Endodermal cell (in vitro differentiated cells): ENCODE data around the gene CD69. TPM values are rescaled to one million over a fixed set of nuclear protein-coding genes. Genes with fewer than 3 reads are reported as not detected.

Experiments used
- DNase-seq: peaks from one replicate; pipeline ENCODE4 v3.0.0-alpha.2; 2017
- H3K27ac ChIP-seq: 2 replicates; pipeline ENCODE4 v1.5.1; 2013; ENCODE audit warnings: mild to moderate bottlenecking, low read depth, low read length, moderate library complexity
- H3K27me3 ChIP-seq: 2 replicates; pipeline ENCODE4 v1.6.1; 2013; ENCODE audit warnings: mild to moderate bottlenecking, low read length, moderate library complexity; ENCODE audit not compliant: insufficient read depth, control insufficient read depth, poor library complexity, severe bottlenecking
- H3K36me3 ChIP-seq: 2 replicates; pipeline ENCODE4 v1.7.0; 2013; ENCODE audit warnings: mild to moderate bottlenecking, low read length, moderate library complexity; ENCODE audit not compliant: control insufficient read depth, insufficient read depth
- H3K4me1 ChIP-seq: one replicate; pipeline ENCODE4 v1.7.0; 2013; ENCODE audit warnings: low read length; ENCODE audit not compliant: control insufficient read depth, insufficient read depth
- H3K4me3 ChIP-seq: 2 replicates; pipeline ENCODE4 v1.5.1; 2013; ENCODE audit warnings: mild to moderate bottlenecking, low read length, moderate library complexity
- H3K9ac ChIP-seq: 2 replicates; pipeline ENCODE4 v1.6.1; 2013; ENCODE audit warnings: mild to moderate bottlenecking, low read length, moderate library complexity; ENCODE audit not compliant: poor library complexity, severe bottlenecking; ENCODE audit errors: extremely low read depth
- H3K9me3 ChIP-seq: 2 replicates; pipeline ENCODE4 v1.6.1; 2013; ENCODE audit warnings: mild to moderate bottlenecking, low read length, moderate library complexity; ENCODE audit not compliant: control insufficient read depth
- H3K27ac Mint-ChIP-seq: 2 replicates; pipeline ENCODE4 v1.8.0; 2020; ENCODE audit warnings: mixed read lengths
- H3K27me3 Mint-ChIP-seq: 2 replicates; pipeline ENCODE4 v1.8.0; 2021; ENCODE audit warnings: mild to moderate bottlenecking, mixed read lengths; ENCODE audit not compliant: insufficient read depth
- H3K36me3 Mint-ChIP-seq: 2 replicates; pipeline ENCODE4 v1.8.0; 2020; ENCODE audit warnings: low read depth, mixed read lengths
- H3K4me1 Mint-ChIP-seq: 2 replicates; pipeline ENCODE4 v1.8.0; 2020; ENCODE audit warnings: mixed read lengths
- H3K4me3 Mint-ChIP-seq: 2 replicates; pipeline ENCODE4 v1.8.0; 2020; ENCODE audit warnings: mild to moderate bottlenecking, moderate library complexity, mixed read lengths
- H3K9me3 Mint-ChIP-seq: 2 replicates; pipeline ENCODE4 v1.8.0; 2020; ENCODE audit warnings: mild to moderate bottlenecking, mixed read lengths
- WGBS, 2 experiments: methylation state at CpG; one replicate each; pipeline versions ENCODE4 v1.1.5 to v1.1.7; 2013; ENCODE audit warnings: missing lambda C conversion rate in 2 of 2, mixed read lengths in 1 of 2; ENCODE audit not compliant: insufficient coverage in 1 of 2, insufficient read length in 1 of 2; 5-methylcytosine and 5-hydroxymethylcytosine counted together
- total RNA-seq, 2 donors: library from RNA; stranded (reverse); fragmentation: NEBNext Ultra II Directional in 1 of 2; extraction: Animal tissue kit (Norgen Biotek cat#: 25700) in 1 of 2; gene quantifications; 2 replicates in 1 of 2; 3 replicates in 1 of 2; pipeline ENCODE4 v1.2.1, GENCODE V29; 2021
- TF ChIP-seq, protein P1 (sequence below): fragments of 200-600 bp; sonication (generic); conservative IDR thresholded peaks from 2 replicates; pipeline ENCODE4 v1.5.0; 2021; ENCODE audit warnings: antibody characterized with exemption, mild to moderate bottlenecking

CD69 gene
- total RNA-seq, 2 donors from 2014 or later, result not detected

DNA sequence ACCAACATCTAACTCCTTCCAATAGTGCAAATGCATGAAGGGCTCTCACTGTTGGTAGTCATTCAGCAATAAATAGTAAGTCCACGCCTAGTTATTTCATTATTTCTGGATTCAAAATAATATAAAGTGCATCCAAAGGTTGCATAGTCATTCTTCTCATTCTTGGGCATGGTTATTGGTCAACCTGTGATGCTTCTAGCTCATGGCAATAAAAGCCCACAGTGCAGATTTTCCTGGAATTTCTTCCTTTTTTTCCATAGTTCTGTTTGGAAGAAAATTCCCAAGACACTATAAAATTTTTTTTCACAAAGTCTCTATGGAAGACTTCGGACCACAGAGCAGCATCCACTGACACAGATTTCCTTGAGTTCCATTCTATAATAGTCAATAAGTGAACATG lies 7.6 kb downstream of the CD69 start:
- TF ChIP-seq, protein P1, sequence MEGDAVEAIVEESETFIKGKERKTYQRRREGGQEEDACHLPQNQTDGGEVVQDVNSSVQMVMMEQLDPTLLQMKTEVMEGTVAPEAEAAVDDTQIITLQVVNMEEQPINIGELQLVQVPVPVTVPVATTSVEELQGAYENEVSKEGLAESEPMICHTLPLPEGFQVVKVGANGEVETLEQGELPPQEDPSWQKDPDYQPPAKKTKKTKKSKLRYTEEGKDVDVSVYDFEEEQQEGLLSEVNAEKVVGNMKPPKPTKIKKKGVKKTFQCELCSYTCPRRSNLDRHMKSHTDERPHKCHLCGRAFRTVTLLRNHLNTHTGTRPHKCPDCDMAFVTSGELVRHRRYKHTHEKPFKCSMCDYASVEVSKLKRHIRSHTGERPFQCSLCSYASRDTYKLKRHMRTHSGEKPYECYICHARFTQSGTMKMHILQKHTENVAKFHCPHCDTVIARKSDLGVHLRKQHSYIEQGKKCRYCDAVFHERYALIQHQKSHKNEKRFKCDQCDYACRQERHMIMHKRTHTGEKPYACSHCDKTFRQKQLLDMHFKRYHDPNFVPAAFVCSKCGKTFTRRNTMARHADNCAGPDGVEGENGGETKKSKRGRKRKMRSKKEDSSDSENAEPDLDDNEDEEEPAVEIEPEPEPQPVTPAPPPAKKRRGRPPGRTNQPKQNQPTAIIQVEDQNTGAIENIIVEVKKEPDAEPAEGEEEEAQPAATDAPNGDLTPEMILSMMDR, result no peak
- H3K27me3 ChIP-seq, result no peaks in the 10 kb centered on the region
- H3K27ac ChIP-seq, result no peak overlapping the region
- peaks cover 3% of the 10 kb centered on the region for H3K4me1 Mint-ChIP-seq
- H3K9me3 ChIP-seq, result no peaks in the 10 kb centered on the region
- H3K9me3 Mint-ChIP-seq, result no peaks in the 10 kb centered on the region
- H3K4me1 ChIP-seq, result peaks cover 2% of the 10 kb centered on the region
- no peaks in the 10 kb centered on the region for H3K36me3 ChIP-seq
- no peak overlapping the region for H3K27ac Mint-ChIP-seq
- H3K27me3 Mint-ChIP-seq, result no peaks in the 10 kb centered on the region
- no peak for DNase-seq
- no peak overlapping the region for H3K4me3 Mint-ChIP-seq
- no peak overlapping the region for H3K4me3 ChIP-seq
- H3K9ac ChIP-seq, result no peak overlapping the region
- H3K36me3 Mint-ChIP-seq, result no peaks in the 10 kb centered on the region
- 88% methylated on average over 1 of the region's 2 CpGs; no CpG with 5 or more reads in 1 of the 2 experiments for WGBS, 2 experiments

DNA sequence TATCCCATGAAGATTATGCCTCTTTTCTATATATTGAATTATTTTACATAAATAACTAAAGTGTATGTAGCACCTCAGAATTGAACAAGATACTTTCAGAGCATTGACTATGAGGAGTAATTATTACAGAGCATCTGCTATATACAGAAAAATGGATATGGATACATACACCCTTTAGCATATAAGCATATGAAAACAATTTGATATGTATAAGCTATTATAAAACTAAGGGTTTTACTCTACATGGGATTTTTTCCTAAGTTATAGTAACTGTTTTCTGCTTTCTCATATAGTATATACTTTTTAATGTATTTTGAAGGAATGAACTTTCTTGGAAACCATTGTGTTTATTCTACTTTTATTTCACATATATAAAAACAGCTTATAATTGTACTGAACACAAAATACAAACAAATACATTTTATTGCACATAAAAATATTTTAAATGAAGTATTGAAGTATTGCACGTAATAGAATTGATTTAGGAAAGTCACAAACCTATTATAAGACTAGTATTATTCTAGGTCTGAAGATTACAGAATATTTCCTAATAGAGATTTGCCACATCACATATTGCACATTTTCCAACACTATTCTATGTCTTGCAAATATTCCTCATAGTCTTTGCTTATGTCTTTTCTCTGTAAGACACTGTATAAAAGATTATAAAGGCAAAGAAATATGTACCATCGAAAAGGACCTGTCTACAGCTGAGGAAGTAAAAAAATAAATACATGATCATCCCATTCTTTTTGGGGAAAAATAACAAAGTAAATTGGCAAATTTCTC lies 8.4 kb downstream of the CD69 start:
- no peaks in the 10 kb centered on the region for H3K9me3 ChIP-seq
- H3K36me3 ChIP-seq, result no peaks in the 10 kb centered on the region
- H3K4me3 ChIP-seq, result no peak overlapping the region
- peaks cover 3% of the 10 kb centered on the region for H3K4me1 Mint-ChIP-seq
- H3K4me3 Mint-ChIP-seq, result no peak overlapping the region
- no peaks in the 10 kb centered on the region for H3K9me3 Mint-ChIP-seq
- H3K27ac Mint-ChIP-seq, result no peak overlapping the region
- H3K27ac ChIP-seq, result no peak overlapping the region
- TF ChIP-seq, protein P1, result no peak
- peaks cover 2% of the 10 kb centered on the region for H3K4me1 ChIP-seq
- no peak overlapping the region for H3K9ac ChIP-seq
- no peaks in the 10 kb centered on the region for H3K27me3 ChIP-seq
- H3K36me3 Mint-ChIP-seq, result no peaks in the 10 kb centered on the region
- WGBS, 2 experiments, result 100% methylated on average over 1 of the region's 2 CpGs; no CpG with 5 or more reads in 1 of the 2 experiments
- H3K27me3 Mint-ChIP-seq, result no peaks in the 10 kb centered on the region
- no peak for DNase-seq

DNA sequence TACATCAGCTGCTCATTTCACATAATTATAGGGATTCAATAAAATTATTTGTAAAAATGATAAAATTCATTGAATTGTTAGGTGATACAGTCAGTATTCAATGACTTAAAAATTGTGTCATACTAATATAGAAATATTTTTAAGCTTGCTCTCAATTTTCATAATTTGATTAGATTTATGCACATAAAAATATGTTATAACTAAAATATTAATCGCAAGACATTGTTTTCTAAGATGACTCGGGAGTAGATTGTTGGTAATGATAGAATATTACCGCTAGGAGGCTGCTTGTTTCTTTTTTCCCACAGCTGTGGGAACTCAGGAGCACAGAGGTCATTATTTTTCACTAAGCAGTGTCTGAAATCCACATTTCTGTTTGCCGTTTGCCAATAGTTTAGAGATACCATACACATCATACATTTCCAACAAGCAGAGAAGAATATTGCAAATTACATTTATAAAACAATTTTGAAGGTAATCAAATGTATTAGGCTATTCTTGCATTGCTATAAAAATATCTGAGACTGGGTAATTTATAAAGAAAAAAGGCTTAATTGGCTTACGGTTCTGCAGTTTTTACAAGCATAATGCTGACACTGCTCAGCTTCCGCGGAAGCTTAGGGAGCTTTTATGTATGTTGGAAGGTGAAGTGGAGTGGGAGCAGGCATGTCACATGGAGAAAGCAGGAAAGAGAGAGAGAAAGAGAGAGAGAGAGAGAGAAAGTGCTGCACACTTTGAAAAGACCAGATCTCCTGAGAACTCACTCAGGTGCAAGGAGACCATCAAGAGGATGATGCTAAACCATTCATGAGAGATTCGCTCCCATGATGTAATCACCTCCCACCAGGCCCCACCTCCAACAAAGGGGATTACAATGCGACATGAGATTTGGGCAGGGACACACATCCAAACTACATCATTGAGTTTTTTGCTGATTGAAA lies 9.2 kb downstream of the CD69 start:
- Mint-ChIP-seq H3K27ac (no peak overlapping the region), H3K4me1 (peaks cover 3% of the 10 kb centered on the region), H3K4me3 (no peak overlapping the region), H3K9me3 (no peaks in the 10 kb centered on the region), H3K27me3 (no peaks in the 10 kb centered on the region), H3K36me3 (no peaks in the 10 kb centered on the region)
- Histone ChIP-seq H3K27ac (no peak overlapping the region), H3K9ac (no peak overlapping the region), H3K36me3 (no peaks in the 10 kb centered on the region), H3K9me3 (no peaks in the 10 kb centered on the region), H3K4me1 (peaks cover 2% of the 10 kb centered on the region), H3K4me3 (no peak overlapping the region), H3K27me3 (no peaks in the 10 kb centered on the region)
- 90 to 91% methylated on average over 5 to 8 of the region's 9 CpGs for WGBS, 2 experiments
- no peak for DNase-seq
- TF ChIP-seq, protein P1, result no peak
